Brain microvascular endothelial cell (primary cell): ENCODE measurements around the gene CCDC150.
A peak's percentile ranks its signal among the peaks of the same experiment; 100 is the strongest.

Experiments
- DNase-seq: peaks from one replicate; pipeline ENCODE4 v3.0.0-alpha.2; 2020
- H3K27ac ChIP-seq: fragments of 250-450 bp; sonication (Bioruptor Pico); 2 replicates; pipeline ENCODE4 v1.5.1; 2020; ENCODE audit warnings: mild to moderate bottlenecking, moderate library complexity
- H3K27me3 ChIP-seq: fragments of 250-450 bp; sonication (Bioruptor Pico); replicated peaks from 2 replicates; pipeline ENCODE4 v1.5.1; 2020; ENCODE audit warnings: mild to moderate bottlenecking
- H3K36me3 ChIP-seq: fragments of 250-450 bp; sonication (Bioruptor Pico); replicated peaks from 2 replicates; pipeline ENCODE4 v1.5.1; 2020; ENCODE audit warnings: mild to moderate bottlenecking
- H3K4me3 ChIP-seq: 2 replicates; pipeline ENCODE4 v1.5.1; 2011; ENCODE audit warnings: low read depth, mild to moderate bottlenecking, control low read depth, low read length, moderate library complexity
- in situ Hi-C: cut with HindIII; loops from 2 replicates; pipeline ENCODE4 v1.10.0; 2017; ENCODE audit warnings: low sequenced_read_pairs, low pct_ligation_motif_present
- TF ChIP-seq, protein P1 (sequence below): IDR thresholded peaks from 2 replicates; pipeline ENCODE4 v1.5.1; 2011; ENCODE audit warnings: low read depth, mild to moderate bottlenecking, moderate library complexity, low read length, control low read depth, inconsistent platforms; ENCODE audit errors: missing control alignments

The CCDC150 gene

DNA sequence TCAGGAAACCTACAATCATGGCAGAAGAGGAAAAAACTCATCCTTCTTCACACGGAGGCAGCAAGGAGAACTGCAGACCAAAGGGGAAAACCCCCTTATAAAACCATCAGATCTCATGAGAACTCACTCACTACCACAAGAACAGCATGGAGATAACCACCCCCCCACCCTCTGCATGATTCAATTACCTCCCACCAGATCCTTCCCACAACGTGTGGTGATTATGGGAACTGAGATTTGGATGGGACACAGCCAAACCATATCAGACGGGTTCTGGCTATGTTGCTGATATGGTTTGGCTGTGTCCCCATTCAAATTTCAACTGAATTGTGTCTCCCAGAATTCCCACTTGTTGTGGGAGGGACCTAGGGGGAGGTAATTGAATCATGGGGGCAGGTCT lies 28.7 kb upstream of the CCDC150 start:
- H3K36me3 ChIP-seq, result no peaks in the 10 kb centered on the region
- in situ Hi-C loops, result no loop called here
- TF ChIP-seq, protein P1, sequence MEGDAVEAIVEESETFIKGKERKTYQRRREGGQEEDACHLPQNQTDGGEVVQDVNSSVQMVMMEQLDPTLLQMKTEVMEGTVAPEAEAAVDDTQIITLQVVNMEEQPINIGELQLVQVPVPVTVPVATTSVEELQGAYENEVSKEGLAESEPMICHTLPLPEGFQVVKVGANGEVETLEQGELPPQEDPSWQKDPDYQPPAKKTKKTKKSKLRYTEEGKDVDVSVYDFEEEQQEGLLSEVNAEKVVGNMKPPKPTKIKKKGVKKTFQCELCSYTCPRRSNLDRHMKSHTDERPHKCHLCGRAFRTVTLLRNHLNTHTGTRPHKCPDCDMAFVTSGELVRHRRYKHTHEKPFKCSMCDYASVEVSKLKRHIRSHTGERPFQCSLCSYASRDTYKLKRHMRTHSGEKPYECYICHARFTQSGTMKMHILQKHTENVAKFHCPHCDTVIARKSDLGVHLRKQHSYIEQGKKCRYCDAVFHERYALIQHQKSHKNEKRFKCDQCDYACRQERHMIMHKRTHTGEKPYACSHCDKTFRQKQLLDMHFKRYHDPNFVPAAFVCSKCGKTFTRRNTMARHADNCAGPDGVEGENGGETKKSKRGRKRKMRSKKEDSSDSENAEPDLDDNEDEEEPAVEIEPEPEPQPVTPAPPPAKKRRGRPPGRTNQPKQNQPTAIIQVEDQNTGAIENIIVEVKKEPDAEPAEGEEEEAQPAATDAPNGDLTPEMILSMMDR, result no peak

DNA sequence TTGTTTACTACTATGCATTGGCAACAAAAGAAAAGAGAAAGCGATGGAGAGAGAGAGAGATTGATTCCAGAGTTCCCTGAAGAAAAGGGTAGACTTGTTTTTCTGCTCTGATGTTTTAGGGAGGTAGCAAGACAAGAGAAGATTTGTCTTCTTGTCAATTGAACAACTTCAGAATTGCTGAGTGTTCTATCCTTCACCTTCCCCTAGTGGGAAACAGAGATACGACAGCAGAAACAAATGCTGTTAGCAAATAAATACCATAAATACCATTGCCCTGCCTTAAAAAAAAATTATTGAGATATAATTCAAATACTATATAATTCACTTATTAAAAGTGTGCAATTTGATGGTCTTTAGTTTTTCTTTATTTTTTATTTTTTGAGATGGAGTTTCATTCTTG lies 26.2 kb upstream of the CCDC150 start:
- TF ChIP-seq, protein P1, result peak; percentile 21
- Histone ChIP-seq H3K27me3 (no peaks in the 10 kb centered on the region), H3K4me3 (no peak overlapping the region), H3K36me3 (no peaks in the 10 kb centered on the region), H3K27ac (no peak overlapping the region)
- in situ Hi-C loops, result no loop called here
- no peak for DNase-seq

More for the DNA sequence above, 28.7 kb upstream of the CCDC150 start:
- no peak overlapping the region for H3K27ac ChIP-seq
- H3K27me3 ChIP-seq, result no peaks in the 10 kb centered on the region
- DNase-seq, result no peak
- H3K4me3 ChIP-seq, result no peak overlapping the region

DNA sequence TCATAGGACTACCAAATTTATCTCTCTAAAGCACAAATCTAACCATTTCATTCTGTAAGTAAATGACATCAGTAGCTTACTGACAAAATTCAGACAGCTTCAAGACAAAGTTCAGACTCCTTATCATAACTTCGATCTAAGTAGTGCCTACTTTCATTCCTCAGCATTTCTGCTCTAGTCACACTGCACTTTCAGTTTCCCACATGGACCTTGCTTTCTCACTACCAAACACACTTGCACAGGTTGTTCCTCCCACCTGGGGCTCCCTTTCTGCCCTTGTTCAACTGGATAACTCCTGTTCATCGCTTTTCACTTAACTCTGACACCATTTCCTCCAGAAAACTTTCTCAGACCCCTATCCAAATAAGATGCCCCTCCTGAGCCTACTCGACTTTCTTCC lies 22.1 kb upstream of the CCDC150 start:
- H3K4me3 ChIP-seq, result no peak overlapping the region
- H3K27me3 ChIP-seq, result no peaks in the 10 kb centered on the region
- H3K27ac ChIP-seq, result no peak overlapping the region
- in situ Hi-C loops, result no loop called here
- H3K36me3 ChIP-seq, result no peaks in the 10 kb centered on the region
- TF ChIP-seq, protein P1, result no peak
- DNase-seq, result no peak

DNA sequence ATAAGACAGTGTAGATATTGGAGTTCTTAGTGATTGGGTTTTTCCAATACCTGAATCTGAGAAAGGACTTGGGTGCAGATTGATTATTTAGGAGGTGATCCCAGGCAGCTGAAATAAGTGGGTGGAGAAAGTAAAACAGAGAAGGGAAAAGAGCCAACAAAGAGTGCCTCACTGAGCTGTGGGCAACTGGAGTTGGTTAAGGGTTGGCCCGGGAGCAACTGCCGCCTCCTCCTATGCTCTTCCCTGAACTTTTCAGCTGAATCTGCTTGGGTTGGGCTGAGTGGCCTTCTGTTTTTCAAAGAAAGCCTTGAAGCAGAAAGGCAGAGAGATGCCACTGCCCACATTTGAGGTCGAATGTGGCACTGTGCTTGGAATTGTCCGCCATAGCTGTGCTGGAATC lies 20.9 kb upstream of the CCDC150 start:
- no peak for DNase-seq
- in situ Hi-C loops, result no loop called here
- Histone ChIP-seq H3K27ac (no peak overlapping the region), H3K27me3 (no peaks in the 10 kb centered on the region), H3K4me3 (no peak overlapping the region), H3K36me3 (no peaks in the 10 kb centered on the region)
- TF ChIP-seq, protein P1, result no peak

DNA sequence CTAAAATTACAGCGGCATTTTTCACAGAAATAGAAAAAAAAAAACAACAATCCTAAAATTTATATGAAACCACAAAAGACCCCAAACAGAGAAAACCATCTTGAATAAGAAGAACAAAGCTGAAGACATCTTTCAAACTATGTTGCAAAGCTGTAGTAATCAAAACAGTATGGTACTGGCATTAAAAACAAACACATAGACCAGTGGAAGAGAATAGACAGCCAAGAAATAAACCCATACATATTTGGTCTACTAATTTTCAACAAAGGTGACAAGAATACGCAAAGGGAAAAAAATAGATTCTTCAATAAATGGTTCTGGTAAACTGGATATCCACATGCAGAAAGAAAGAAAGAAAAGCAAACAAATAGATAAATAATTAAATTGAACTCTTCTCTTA lies 9.0 kb upstream of the CCDC150 start:
- TF ChIP-seq, protein P1, result no peak
- no peak overlapping the region for H3K27ac ChIP-seq
- H3K36me3 ChIP-seq, result no peaks in the 10 kb centered on the region
- no peak for DNase-seq
- in situ Hi-C loops, result no loop called here
- H3K27me3 ChIP-seq, result no peaks in the 10 kb centered on the region
- no peak overlapping the region for H3K4me3 ChIP-seq

DNA sequence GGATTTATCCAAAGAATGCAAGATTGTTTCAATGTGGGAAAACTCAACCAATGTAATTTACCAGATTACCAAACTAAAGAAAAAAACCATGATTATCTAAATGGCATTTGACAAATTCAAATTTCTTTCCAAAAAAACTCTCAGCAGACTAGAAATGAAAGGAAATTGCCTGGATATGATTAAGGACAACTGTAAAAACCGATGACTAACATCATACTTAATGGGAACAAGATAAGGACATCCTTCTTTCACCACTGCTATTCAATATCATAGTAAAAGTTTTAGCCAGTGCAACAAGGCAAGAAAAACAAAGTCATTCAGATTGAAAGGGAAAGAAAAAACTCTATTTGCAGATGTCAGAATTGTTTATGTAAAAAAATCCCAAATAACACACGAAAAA lies 4.4 kb upstream of the CCDC150 start:
- in situ Hi-C loops, result no loop called here
- TF ChIP-seq, protein P1, result no peak
- DNase-seq, result no peak
- Histone ChIP-seq H3K27ac (no peak overlapping the region), H3K4me3 (no peak overlapping the region), H3K27me3 (no peaks in the 10 kb centered on the region), H3K36me3 (no peaks in the 10 kb centered on the region)
